ENCODE data around the gene MGAT5.

The MGAT5 gene

GRCh38 chr2:134395779-134396178 is 141.9 kb downstream of the MGAT5 start:
- no peak for DNase-seq

DNA sequence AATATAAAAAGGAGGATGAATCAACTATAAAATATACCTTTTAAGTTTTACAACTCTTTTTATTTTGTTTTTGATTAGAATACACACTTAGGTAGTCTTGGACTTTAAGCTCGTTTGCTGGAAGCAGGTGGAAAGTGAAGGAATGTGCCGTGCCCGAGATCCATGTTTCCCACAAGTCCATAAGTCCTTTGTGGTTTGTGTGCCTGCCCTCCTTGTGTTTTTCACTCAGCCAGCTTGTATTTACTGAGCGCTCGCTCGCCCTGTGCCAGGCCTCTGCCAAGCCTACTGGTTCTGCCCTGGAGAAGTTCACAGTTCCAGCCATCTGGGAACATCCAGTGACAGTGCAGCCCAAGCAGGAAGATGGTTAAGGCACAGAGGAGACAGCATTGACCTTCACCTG is 142.6 kb downstream of the MGAT5 start:
- DNase-seq = peak in 3 of 56 donors; percentile 5 to 22 (median 13)

DNA sequence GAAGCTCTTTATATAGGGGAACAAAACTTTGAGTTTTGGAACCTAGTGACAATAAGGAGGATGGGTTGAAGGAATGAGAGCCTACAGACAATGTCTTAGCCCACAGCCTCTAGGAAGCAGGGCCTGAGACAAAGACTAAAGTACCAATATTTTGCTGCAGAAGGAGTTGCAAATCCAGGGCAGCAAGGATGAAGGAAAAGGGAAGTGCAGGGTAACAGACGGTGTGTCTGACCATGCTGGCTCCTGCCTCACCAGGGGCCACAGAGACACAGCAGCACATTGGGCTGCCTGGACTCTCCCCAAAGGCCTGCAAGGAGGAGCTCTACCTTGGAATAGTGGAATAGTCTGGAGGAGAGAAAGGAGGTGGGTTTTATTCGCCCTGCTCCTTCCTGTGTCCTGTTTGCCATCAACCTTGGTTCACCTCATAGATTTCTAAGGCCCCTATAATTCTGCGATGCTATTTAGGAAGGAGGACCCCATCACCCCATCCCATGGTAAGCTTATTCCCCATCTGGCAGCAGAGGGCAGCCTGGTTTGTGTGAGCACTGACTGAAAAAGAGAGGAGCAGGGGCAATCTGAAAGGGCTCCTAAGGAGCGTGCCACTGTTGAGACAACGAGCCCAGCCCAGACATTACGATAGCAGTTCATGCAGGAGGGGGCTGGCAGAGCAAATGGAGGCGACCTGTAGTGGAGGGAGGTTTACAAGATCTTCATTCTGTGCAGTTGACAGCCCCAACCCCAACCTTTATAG is 143.4 kb downstream of the MGAT5 start:
- DNase-seq = no peak

- DNase-seq = no peak
These were observed 144.4 kb downstream of the MGAT5 start for GRCh38 chr2:134398300-134398699.

DNA sequence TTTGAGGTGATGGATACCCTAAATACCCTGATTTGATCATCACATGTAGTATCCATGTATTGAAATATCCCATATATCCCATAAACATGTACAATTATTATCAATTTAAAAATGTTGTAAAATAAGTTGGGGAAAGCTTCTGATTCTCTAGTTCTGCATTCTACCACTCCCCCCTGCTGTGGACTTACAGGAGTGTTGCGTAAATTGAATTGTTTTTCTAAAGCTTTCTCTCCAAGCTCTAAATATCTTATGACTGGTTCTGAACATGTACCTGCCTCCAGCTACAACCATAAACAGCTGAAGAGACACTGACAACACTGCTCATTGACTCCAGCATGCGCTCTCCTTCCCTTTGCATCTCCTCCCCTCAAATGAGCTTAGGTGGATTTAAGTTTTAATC is 145.2 kb downstream of the MGAT5 start:
- no peak for DNase-seq

- no peak for DNase-seq
These were observed 147.2 kb downstream of the MGAT5 start for GRCh38 chr2:134401081-134401497.

DNA sequence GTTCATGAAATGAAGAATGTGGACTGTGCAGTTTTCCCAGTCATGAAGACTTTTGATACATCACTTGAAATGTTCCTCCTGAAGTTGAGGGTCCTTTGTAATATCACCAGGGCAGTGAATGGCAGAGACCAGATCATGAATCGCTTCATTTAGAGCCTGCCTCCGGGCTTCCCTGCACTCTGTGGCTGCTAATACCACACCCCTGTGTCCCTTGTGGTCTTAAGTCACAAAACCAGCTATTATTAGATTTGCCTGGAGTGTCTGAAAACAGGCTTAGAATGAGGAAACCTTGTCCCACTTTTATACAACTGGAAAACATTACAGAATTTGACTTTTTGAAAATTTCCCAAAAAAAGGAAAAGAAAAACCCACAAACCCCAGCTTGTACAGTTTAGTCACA is 147.9 kb downstream of the MGAT5 start:
- no peak for DNase-seq

GRCh38 chr2:134402410-134402809 is 148.5 kb downstream of the MGAT5 start:
- no peak for DNase-seq

DNA sequence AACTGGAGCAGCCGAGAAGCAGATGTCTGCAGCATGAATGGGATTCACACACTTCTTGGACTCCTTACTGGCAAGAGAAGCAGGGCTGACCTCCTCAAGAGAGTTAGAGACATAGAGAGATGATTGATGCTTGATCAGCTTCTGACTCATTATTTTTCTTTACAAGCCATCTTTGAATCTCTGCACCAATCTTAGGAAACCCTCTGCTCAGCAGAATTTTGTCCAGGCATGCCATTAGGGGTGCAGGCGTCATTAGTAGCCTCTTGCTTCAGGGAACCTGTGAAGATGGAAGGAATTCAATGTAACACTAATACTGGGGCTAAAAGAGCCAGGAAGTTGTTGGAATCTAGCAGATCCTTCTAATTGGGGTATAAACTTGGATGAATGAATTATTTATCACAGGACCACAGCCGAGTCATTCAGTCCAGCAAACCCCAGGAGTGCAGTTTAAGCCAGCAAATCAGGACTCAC is 151.8 kb downstream of the MGAT5 start:
- no peak for DNase-seq

DNA sequence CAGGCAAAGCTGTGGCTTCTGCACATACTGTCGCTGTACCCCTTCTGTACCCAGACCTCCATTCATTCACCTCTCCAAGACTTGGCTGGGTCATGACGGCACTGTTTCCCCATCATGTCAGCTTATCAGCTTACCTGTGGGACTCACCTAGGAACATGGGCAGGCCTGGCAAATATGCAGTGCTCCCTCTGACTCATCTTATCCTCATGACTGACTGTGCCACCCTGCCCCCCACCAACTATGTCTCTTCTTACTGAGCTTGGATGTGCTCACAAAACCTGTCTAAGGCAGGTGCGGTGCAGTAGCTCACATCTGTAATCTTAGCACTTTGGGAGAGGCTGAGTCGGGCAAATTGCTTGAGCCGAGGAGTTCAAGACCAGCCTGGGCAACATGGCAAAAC is 152.4 kb downstream of the MGAT5 start:
- no peak for DNase-seq

DNA sequence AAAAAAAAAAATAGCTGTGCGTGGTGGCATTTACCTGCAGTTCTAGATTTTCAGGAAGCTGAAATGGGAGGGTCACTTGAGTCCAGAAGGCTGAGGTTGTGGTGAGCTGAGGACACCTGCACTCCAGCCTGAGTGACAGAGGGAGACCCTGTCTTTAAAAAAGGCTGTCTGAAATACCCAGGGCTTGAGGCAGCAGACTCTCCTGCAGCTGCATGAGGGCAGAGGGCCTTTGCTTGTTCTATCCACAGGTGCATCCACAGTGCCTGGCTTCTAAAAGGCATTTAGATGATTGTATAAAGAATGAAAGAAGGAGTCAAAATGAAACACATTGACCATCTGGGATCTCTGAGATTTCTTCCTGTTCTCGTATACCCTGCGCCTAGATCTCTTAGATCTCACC is 152.9 kb downstream of the MGAT5 start:
- DNase-seq = no peak

DNA sequence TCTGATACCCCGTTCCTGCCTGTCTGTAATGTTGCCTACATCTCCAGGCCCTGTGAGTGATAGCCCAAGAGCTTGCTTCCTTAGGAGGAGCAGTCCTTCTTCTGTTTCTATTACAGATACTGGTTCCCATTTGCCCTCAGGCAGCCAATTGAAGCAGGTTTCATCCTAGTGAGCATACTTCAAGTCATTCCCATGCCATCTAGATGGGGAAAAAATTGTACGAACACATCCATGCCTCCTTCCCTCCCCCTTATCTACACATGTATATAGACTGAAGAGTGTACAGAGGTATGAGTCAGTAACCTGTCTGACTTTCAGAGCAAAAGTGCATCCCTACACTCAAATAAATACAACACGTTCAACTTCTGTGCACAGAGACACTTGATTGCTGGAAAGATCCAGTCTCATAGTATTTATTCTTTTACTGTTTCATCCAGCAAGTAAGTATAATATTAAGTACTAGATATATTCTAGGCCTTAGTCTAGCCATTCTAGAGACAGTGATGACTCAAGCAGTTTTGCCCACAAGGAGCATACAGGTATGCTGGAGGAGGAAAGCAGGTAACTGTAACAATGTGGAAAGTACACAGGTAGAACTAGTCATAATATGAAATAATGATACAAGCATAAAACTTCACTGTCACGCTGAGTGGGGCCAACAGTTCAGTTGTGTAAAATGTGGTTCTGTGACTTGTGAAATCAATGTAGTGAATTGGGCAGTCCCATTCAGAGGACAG is 153.4 kb downstream of the MGAT5 start:
- DNase-seq = no peak

- DNase-seq = no peak
These were observed 154.5 kb downstream of the MGAT5 start for GRCh38 chr2:134408386-134408785.

DNA sequence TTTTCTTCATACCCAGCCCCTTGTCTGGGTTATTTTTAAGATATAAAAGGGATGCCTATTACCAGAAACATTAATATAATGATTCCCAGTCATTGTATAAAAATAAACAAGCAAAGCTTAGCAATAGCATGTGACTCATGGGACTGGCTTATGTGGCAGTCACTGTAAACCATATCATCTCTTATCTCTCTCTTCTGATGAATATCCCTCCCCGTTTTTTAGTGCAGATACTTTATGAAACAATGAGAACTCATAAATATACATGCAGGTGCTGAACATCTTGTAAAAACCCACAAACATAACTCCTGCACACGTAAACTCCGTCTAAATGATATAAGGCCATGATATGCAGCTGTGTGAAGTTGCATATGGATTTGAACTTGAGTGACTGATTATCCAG is 154.9 kb downstream of the MGAT5 start:
- DNase-seq = no peak

DNA sequence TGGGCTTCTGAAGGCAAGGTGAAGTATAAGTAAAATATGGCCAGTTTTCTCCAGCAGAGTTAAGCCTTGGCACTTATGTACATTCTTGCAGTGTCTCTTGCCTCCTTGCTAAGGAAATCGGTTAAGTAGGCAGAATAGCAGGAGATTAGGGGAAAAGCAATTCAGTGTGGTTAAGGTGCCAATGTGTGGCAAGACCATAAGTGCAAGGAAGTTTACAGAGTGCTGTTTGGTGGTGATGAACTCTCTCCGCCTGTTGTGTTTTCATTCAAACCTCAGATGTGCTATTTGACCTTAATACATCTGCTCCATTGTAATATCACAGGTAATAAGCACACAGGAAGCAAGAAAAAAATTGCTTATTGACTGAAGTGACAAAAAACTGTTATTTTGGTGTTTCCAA is 156.1 kb downstream of the MGAT5 start:
- DNase-seq = no peak

- peak in 8 of 56 donors; percentile 4 to 46 (median 24) for DNase-seq
These were observed 157.0 kb downstream of the MGAT5 start for GRCh38 chr2:134410831-134411231.

DNA sequence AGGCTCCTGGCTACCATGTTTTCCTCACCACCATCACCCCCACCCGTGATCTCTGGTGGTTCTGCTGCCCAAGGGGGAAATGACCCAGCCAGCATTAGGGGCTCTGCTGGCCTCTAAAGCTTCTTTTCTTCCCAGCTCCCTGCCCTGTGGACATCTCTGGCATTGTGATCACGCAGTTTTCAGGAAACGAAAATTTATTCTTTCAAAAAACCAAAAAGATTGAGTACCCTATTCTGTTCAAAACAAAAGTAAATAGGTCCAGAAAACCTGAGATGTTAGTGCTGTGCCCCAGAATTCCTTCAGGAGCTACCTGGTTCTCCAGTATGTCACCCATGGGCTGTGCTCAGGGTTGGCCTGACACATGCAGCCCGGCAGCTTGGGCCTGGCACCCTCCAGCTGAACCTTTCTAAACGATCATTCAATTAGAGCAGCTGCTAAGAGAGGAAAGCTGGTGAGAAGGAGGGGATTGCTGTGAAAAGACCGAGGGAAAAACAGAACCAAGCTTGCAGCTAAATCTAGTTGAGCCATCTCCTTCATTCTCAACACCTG is 157.5 kb downstream of the MGAT5 start:
- peak in 8 of 56 donors; percentile 7 to 66 (median 28) for DNase-seq

DNA sequence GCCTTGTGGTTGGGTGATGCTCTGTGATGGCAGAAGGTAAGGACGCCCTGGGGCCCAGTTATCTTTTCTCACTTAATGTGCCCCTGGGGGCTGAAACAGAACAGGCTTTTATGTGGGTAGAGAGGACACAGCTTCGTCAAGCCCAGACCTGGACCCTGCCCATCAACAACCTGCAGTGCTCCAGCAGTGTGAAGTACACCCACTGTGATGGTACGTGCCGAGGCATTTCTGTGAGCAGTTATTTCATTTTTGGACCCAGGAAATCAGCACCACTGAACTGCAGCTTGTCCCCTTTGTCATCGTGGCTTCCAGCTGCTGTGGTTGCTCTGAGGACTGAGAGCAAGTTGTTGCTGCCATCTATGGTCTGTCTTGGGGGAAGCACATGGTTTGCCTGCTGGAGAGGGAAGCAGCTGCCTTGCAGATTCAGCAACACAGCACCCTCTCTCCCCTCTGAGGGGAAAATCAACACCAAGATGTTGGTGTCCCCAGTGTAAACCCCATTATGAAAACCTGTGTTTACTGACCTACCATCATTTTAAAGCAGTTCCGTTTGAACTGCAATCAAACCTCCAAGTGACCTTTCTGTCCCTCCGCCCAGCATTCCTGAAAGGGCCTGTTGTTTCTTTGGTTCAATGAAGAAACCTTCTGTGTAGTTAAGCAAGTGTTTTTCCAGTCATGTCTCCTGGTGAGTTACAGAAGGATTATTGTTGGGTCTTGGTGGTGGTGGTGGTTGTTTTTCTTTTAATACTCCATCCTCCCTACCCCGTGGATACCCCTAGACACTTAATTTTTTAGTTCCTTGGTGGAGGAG is 158.2 kb downstream of the MGAT5 start:
- peak in 55 of 56 donors; percentile 11 to 92 (median 79) for DNase-seq

GRCh38 chr2:134412639-134412999 is 158.7 kb downstream of the MGAT5 start:
- DNase-seq = peak in 22 of 56 donors; percentile 8 to 63 (median 34)

DNA sequence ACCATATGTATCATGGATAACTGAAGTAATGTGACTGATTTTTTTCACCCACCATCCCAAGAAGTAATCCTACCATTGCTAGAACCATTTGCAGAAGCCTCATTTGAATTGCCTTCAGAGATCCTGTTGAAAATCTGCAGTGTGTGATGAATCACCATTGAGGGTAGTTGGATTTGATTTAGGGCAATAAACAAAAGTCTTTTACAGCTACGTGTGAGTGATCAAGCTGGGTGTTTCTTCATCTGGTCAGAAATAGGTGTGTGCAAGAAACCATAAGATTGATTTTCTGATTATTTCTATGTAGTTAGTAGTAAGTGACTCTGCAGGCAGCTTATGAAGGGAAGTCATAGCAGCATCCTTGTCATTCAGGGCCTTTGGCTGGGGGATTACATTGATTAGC is 159.6 kb downstream of the MGAT5 start:
- DNase-seq = no peak

DNA sequence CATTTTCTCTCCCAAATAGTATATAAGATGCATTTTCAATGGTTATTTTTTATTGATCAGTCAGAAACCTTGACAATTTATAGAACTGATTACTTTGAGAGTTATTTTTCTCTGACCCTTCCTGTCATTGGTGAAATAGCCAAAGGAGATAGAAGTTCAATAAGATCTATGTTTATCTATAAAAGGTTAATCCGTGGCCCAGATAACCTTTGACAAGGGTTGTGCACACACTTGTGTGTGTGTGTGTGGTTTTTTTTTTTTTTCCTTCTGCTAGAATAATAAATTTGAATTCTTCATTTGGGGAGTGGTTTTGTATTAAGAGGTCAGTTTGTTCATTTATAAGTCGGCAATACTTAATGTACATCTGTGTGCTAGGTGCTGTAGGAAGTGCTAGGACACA is 160.0 kb downstream of the MGAT5 start:
- DNase-seq = no peak

- no peak for DNase-seq
These were observed 162.1 kb downstream of the MGAT5 start for GRCh38 chr2:134416018-134416417.

Data from amygdala (tissue), 56 donors.